Vagina (tissue), 2 donors: Measurements from ENCODE around the gene OGN.

ENCODE experiments used
- POLR2A ChIP-seq, 2 donors: fragments of 450-650 bp; IDR thresholded peaks; one replicate each; pipeline ENCODE4 v1.6.1; 2017; ENCODE audit warnings: antibody characterized with exemption in 2 of 2, mild to moderate bottlenecking in 2 of 2, moderate library complexity in 2 of 2
- POLR2AphosphoS5 ChIP-seq, 2 donors: sonication (generic); formaldehyde crosslinking; IDR thresholded peaks; one replicate each; pipeline ENCODE4 v1.9.0; 2017; ENCODE audit warnings: antibody characterized with exemption in 2 of 2, mild to moderate bottlenecking in 2 of 2, low read depth in 1 of 2; ENCODE audit not compliant: insufficient read depth in 1 of 2

DNA sequence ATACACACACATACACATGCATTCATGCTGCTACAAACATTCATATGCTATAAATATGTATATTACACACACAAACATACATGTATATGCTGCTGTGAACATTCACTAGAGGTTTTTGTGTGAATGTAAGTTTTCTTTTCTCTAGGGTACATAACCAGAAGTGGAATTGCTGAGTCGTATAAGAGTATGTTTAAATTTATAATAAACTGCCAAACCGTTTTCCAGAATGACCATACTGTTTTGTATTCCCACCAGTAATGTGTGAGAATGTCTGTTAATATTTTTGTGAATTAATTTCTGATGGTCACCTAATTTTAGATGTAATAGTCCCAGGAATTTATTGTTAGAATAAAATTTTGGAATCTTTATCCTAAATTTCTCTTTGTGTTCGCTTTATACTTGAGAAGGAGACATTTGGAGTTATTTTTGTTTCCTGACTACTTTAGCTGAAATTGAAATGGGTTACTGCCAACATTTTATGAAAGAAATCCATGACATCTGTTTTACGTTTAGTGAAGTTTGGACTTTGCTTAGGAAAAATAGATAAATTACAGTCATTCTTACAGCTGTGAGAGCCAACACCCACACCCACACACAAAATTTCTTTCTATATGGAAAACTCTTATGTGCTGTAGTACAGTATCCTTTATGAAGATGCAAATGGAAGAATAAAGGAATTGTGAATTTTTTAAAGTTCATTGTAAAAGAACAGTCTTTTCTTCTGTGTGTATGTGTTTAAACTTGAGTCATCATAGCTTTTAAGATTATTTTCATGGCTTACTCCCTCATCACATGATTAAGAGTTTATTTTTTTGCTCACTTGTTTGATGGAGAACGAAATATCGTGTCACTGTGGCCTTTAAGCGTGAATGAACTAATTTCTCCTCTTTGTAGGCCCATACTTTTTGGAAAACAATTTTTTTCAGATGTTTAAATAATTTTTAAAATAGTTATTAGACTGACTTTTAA is 54.3 kb downstream of the OGN start:
- TF ChIP-seq POLR2AphosphoS5 (IDR thresholded peaks at IDR 0.05; ENCODE audit: insufficient read depth in 1 of 2, low read depth in 1 of 2) = no peak
- TF ChIP-seq POLR2A (IDR thresholded peaks at IDR 0.05) = no peak
